ENCODE measurements around the gene SRCIN1. TPM values are rescaled to one million over a fixed set of nuclear protein-coding genes. Genes with fewer than 3 reads are reported as not detected.
"Not testable (repeated sequence)": the region's sequence is repeated elsewhere in the genome, so short reads cannot be mapped to it uniquely, and the experiment has no call there.

The SRCIN1 gene
- total RNA-seq, result 1 to 10 TPM in 3 of 4 donors, under 1 TPM in 1; 0.09 to 1.7 (median 1.3) TPM

DNA sequence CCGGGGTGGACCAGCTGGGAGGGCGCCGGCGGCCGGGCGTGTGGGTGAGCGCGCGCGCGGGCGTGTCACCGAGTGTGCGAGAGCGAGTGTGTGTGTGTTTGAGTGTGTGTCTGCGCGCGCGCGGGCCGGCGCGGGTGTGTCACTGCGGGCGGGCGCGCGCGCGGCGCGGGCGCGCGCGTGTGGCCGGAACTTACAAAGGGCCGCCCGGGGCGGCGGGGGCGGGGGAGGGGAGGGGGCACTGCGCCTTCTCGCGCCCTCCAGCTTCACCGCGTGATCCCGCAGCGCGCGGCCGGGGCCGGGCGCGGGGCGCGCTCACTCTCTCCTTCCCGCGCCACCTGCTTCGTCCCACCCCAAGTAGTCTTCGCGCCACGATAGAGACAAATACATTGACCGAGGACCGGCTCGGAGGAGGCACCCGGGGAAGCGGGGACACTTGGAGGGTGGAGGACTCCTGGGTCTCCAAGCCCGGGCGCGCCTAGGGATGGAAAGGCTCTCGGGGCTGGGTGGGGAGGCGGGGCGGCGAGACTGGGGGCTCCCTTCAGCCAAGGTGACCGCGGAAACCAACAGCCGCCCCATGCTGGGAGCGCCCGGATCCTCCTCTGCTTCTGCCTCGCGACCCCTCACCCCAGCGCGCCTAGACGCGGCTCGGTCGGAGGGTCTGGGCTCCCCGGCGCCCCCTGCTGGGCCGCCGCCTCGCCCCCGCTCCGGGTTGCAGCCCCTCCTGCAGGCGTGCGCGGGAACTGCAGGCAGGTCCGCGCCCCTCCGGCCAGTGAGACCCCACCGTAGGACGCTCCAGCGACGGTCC is at the start of gene SRCIN1:
Gene SRCIN1 (minus strand): TSS at position 112 of the 805 bp plus-strand sequence. CDS start 247 bp downstream, outside the sequence.
- Histone ChIP-seq H3K27ac (peak within 1 kb of the TSS in 2 of 4 donors; percentile 0 to 3), H3K9me3 (no peaks in the 10 kb centered on the region), H3K4me3 (peak within 1 kb of the TSS; percentile 45 to 72 (median 60)), H3K4me1 (peaks cover 15 to 37% (median 19%) of the 10 kb centered on the region in 3 donors), H3K36me3 (no peaks in the 10 kb centered on the region), H3K27me3 (peaks cover 10 to 98% (median 19%) of the 10 kb centered on the region in 4 donors)
- DNase-seq, result no peak
- WGBS, 2 donors, result 15% methylated on average over 8 of the region's 105 CpGs; no CpG with 5 or more reads in 1 of the 2 donors
- no peak for TF ChIP-seq POLR2A (IDR thresholded peaks at IDR 0.05)
- TF ChIP-seq, protein P1, sequence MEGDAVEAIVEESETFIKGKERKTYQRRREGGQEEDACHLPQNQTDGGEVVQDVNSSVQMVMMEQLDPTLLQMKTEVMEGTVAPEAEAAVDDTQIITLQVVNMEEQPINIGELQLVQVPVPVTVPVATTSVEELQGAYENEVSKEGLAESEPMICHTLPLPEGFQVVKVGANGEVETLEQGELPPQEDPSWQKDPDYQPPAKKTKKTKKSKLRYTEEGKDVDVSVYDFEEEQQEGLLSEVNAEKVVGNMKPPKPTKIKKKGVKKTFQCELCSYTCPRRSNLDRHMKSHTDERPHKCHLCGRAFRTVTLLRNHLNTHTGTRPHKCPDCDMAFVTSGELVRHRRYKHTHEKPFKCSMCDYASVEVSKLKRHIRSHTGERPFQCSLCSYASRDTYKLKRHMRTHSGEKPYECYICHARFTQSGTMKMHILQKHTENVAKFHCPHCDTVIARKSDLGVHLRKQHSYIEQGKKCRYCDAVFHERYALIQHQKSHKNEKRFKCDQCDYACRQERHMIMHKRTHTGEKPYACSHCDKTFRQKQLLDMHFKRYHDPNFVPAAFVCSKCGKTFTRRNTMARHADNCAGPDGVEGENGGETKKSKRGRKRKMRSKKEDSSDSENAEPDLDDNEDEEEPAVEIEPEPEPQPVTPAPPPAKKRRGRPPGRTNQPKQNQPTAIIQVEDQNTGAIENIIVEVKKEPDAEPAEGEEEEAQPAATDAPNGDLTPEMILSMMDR (IDR thresholded peaks at IDR 0.05), result peak; percentile 41 to 94 (median 72)
- intact Hi-C loops (cut with DNase I), result no loop called here

DNA sequence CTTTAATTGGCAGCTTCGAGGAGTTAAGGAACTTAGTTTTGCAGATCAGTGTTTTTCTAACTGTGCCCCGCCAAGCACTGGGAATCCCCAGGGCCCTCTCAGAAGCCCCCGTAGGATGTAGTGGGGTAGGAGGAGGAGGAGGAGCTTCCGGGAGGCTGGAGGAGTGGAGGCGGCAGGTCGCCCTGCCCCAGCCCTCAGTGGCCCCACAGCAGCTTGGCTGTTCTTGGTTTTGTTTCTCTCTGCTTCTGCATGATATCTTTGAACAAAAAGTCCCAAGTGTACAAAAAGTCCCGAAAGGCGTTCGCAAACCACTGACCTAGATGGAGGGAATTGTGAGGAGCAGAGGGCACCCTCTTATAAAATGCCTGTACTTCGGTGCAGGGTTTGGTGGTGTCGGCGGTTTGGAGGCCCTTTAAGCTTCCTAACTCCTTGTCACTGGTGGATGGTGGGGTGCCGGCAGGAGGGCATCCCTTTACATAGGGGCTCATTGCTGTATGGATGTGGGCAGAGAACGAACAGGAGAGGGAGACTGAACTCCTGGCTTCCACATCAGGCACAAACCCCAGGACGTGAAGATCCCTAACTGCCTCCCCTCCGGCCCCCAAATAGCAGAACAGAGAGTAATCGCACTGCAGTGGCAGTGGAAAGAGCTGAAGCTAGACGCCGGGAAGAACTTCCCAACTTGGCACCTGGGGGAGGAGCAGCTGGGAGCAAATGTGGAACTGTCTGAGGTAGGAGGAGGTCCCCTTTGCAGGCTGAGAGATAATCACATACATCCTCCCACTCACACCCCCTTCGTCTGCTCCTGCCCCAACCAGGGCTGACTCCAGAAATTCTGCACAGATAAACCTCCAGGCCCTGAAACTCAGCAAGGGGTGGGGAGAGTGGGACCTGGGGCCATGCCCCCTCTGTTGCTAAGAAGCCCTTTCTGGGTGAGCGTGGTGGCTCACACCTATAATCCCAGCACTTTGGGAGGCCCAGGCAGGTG is 49.0 kb upstream of the SRCIN1 start:
- 57 to 64% methylated on average over 18 to 20 of the region's 21 CpGs for WGBS, 2 donors
- DNase-seq, result no peak
- H3K27me3 ChIP-seq, result peaks cover 0 to 69% (median 0%) of the 10 kb centered on the region in 4 donors

GRCh38 chr17:38653679-38654078 is 47.9 kb upstream of the SRCIN1 start:
- 70 to 80% methylated on average over 5 of the region's 5 CpGs for WGBS, 2 donors
- Histone ChIP-seq H3K4me3 (no peak overlapping the region), H3K4me1 (no peaks in the 10 kb centered on the region), H3K36me3 (no peaks in the 10 kb centered on the region), H3K9me3 (no peaks in the 10 kb centered on the region), H3K27ac (no peak overlapping the region), H3K27me3 (peaks cover 0 to 62% (median 0%) of the 10 kb centered on the region in 4 donors)
- intact Hi-C loops (cut with DNase I), result loop anchor here (10.0 kb wide), 1 partner anchor 229 kb away; the partner anchor contains the start of gene ARHGAP23
- DNase-seq, result no peak
- TF ChIP-seq, protein P1 (IDR thresholded peaks at IDR 0.05), result no peak
- TF ChIP-seq POLR2A (IDR thresholded peaks at IDR 0.05), result no peak

More for the DNA sequence above, 49.0 kb upstream of the SRCIN1 start:
- Histone ChIP-seq H3K27ac (no peak overlapping the region), H3K4me3 (no peak overlapping the region), H3K4me1 (no peaks in the 10 kb centered on the region), H3K9me3 (no peaks in the 10 kb centered on the region), H3K36me3 (no peaks in the 10 kb centered on the region)
- no peak for TF ChIP-seq POLR2A (IDR thresholded peaks at IDR 0.05)
- TF ChIP-seq, protein P1 (IDR thresholded peaks at IDR 0.05), result no peak
- intact Hi-C loops (cut with DNase I), result loop anchor here (10.0 kb wide), 1 partner anchor 230 kb away; the partner anchor contains the start of gene ARHGAP23

GRCh38 chr17:38653230-38653629 is 47.5 kb upstream of the SRCIN1 start:
- Histone ChIP-seq H3K27me3 (peaks cover 0 to 58% (median 0%) of the 10 kb centered on the region in 4 donors), H3K36me3 (no peaks in the 10 kb centered on the region), H3K4me1 (no peaks in the 10 kb centered on the region), H3K9me3 (no peaks in the 10 kb centered on the region), H3K4me3 (no peak overlapping the region), H3K27ac (no peak overlapping the region)
- TF ChIP-seq POLR2A (IDR thresholded peaks at IDR 0.05), result no peak
- TF ChIP-seq, protein P1 (IDR thresholded peaks at IDR 0.05), result no peak
- DNase-seq, result no peak
- WGBS, 2 donors, result 50 to 91% methylated on average over 1 of the region's 1 CpG
- intact Hi-C loops (cut with DNase I), result loop anchor here (10.0 kb wide), 1 partner anchor 228 kb away; the partner anchor contains the start of gene ARHGAP23

DNA sequence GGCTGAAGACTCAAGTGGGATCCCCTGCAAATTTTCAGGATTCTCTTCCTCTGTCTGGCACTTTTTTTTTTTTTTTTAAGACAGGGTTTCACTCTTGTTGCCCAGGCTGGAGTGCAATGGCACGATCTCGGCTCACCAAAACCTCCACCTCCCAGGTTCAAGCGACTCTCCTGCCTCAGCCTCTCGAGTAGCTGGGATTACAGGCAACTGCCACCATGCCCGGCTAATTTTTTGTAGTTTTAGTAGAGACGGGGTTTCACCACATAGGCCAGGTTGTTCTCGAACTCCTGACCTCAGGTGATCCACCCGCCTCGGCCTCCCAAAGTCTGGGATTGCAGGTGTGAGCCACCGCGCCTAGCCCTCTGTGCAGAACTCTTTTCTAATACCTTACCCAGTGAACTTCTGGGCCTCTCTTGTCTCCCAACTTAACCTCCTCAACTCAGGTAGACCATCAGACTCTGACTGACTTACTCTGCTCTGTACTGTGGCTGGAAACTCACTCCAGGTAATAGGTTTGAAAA is 45.0 kb upstream of the SRCIN1 start:
- intact Hi-C loops (cut with DNase I), result loop anchor here (10.0 kb wide), 1 partner anchor 226 kb away; the partner anchor contains the start of gene ARHGAP23
- H3K4me1 ChIP-seq, H3K9me3 ChIP-seq, H3K4me3 ChIP-seq, H3K36me3 ChIP-seq, DNase-seq, H3K27ac ChIP-seq: not testable (repeated sequence)
- 84 to 91% methylated on average over 9 to 11 of the region's 11 CpGs for WGBS, 2 donors
- peaks cover 0 to 40% (median 0%) of the 10 kb centered on the region in 4 donors for H3K27me3 ChIP-seq
